D721Med (cell line): ENCODE data around the gene FTH1.
"Not testable (repeated sequence)": the region's sequence is repeated elsewhere in the genome, so short reads cannot be mapped to it uniquely, and the experiment has no call there.

Source experiments
- DNase-seq: peaks from one replicate; pipeline ENCODE4 v3.0.0; 2011; ENCODE audit warnings: low spot score; ENCODE audit not compliant: insufficient read length
- FAIRE-seq: peaks from 2 replicates; lab custom pipeline; 2011; peaks lifted over from hg19 to GRCh38; lab: Jason Lieb, UNC
- CTCF ChIP-seq: IDR thresholded peaks from 2 replicates; pipeline ENCODE4 v1.5.1; 2012; ENCODE audit warnings: mild to moderate bottlenecking, control low read depth; ENCODE audit not compliant: insufficient read depth; ENCODE audit errors: missing control alignments

Gene FTH1

GRCh38 chr11:61956191-61957020 is 11.0 kb downstream of the FTH1 start:
- TF ChIP-seq CTCF = no peak
- DNase-seq = no peak
- FAIRE-seq = no peak

GRCh38 chr11:61955422-61956135 is 11.9 kb downstream of the FTH1 start:
- no peak for FAIRE-seq
- no peak for DNase-seq
- no peak for TF ChIP-seq CTCF

GRCh38 chr11:61954851-61955421 is 12.5 kb downstream of the FTH1 start:
- FAIRE-seq = no peak
- no peak for DNase-seq
- no peak for TF ChIP-seq CTCF

GRCh38 chr11:61954106-61954850 is 13.2 kb downstream of the FTH1 start:
- TF ChIP-seq CTCF = no peak
- DNase-seq (no peak), FAIRE-seq (no peak)

- FAIRE-seq, DNase-seq: not testable (repeated sequence)
Measured at GRCh38 chr11:61953632-61954031, 13.8 kb downstream of the FTH1 start.

DNA sequence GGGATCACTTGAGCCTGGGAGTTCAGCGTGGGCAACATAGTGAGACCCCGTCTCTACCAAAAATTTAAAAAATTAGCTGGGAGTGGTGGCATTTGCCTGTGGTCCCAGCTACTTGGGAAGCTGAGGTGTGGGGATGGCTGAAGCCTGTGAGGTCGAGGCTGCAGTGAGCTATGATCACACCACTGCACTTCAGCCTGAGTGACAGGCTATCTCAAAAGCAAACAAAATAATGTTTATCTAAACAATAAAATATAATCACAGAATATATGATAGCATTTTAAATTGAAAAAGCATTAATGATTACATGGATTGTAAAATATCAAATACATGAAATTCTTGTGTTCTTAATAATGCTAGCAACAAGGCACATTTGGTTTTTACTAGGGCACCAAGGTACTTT is 14.6 kb downstream of the FTH1 start:
- DNase-seq (no peak), FAIRE-seq (no peak)
- no peak for TF ChIP-seq CTCF

DNA sequence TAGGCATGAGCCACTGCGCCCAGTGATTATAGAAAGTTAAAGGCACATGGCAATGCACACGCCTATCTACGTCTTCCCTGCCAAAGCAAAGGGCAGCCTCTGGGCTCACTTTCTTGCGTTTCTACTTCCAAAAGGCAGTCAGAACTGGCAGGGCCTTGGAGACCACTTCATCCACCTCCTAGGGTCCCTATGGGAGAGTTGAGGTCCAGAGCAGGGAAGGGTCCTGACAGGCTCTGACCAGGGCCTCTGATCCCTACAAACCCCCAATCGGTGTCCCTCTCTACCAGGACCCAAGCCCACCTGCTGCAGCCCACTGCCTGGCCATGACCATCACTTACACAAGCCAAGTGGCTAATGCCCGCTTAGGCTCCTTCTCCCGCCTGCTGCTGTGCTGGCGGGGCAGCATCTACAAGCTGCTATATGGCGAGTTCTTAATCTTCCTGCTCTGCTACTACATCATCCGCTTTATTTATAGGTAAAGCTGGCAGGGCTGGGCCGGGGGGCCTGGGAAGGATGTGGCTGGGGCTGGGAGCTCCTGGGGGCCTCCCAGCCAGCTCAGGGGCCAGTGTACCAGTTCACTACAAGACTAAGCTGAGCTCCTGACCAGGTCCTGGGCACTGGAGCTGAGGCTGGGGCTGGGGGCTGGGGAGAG is 15.8 kb downstream of the FTH1 start:
- no peak for DNase-seq
- no peak for TF ChIP-seq CTCF
- no peak for FAIRE-seq
